ENCODE results near the gene SLC7A14.

GRCh38 chr3:170513642-170514041, 72.2 kb downstream of the SLC7A14 start:
- TF ChIP-seq CTCF (IDR thresholded peaks at IDR 0.05), result no peak
- no peak for TF ChIP-seq EP300 (IDR thresholded peaks at IDR 0.05)
- no peak for TF ChIP-seq POLR2A (IDR thresholded peaks at IDR 0.05)

Data from tibial nerve (tissue), 4 donors.